Skeletal muscle satellite cell (primary cell): ENCODE data around the gene ZNRF4.
"Not testable (repeated sequence)": the region's sequence is repeated elsewhere in the genome, so short reads cannot be mapped to it uniquely, and the experiment has no call there.

Experiments
- H3K27me3 ChIP-seq: 2 replicates; pipeline ENCODE4 v1.7.0; 2013; ENCODE audit warnings: low read length; ENCODE audit not compliant: control insufficient read depth, insufficient read depth
- H3K36me3 ChIP-seq: 2 replicates; pipeline ENCODE4 v1.7.0; 2013; ENCODE audit warnings: mild to moderate bottlenecking, control low read depth, low read length; ENCODE audit not compliant: insufficient read depth
- H3K4me1 ChIP-seq: 2 replicates; pipeline ENCODE4 v1.7.0; 2013; ENCODE audit warnings: low read length; ENCODE audit not compliant: control insufficient read depth, insufficient read depth
- H3K4me2 ChIP-seq: 2 replicates; pipeline ENCODE4 v1.7.0; 2013; ENCODE audit warnings: mild to moderate bottlenecking, low read length
- H3K4me3 ChIP-seq: 2 replicates; pipeline ENCODE4 v1.7.0; 2013; ENCODE audit warnings: low read length
- H3K9ac ChIP-seq: 2 replicates; pipeline ENCODE4 v1.7.0; 2013; ENCODE audit warnings: mild to moderate bottlenecking, low read depth, low read length, moderate library complexity
- H3K9me3 ChIP-seq: replicated peaks from 2 replicates; pipeline ENCODE4 v1.7.0; 2013; ENCODE audit warnings: mild to moderate bottlenecking, control low read depth, low read length

ZNRF4 gene

GRCh38 chr19:5430237-5430636 lies 25.0 kb upstream of the ZNRF4 start:
- Histone ChIP-seq H3K9me3 (no peaks in the 10 kb centered on the region), H3K4me3 (no peak overlapping the region), H3K4me1 (peaks cover 12% of the 10 kb centered on the region), H3K9ac (no peak overlapping the region), H3K27me3 (peaks cover 9% of the 10 kb centered on the region), H3K36me3 (no peaks in the 10 kb centered on the region), H3K4me2 (no peak overlapping the region)

DNA sequence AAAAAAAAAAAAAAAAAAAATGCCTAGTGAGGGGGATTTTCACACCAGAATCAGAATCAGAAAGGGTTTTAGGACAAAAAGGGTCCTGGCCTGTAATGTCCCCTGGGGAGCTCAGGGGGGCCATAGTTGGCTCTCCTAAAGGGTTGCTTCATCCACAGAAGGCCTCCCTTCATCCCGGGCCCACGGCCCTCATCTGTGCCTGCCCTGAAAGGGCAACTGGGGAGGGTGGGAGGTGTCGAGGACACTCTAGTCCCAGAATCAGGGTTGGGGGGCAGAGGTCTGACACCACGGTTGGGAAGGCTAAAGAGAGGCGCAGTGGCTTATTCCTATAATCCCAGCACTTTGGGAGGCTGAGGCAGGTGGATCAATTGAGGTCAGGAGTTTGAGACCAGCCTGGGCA lies 22.5 kb upstream of the ZNRF4 start:
- Histone ChIP-seq H3K36me3 (no peaks in the 10 kb centered on the region), H3K4me2 (no peak overlapping the region), H3K4me1 (peaks cover 21% of the 10 kb centered on the region), H3K9ac (no peak overlapping the region), H3K9me3 (no peaks in the 10 kb centered on the region), H3K4me3 (no peak overlapping the region), H3K27me3 (no peaks in the 10 kb centered on the region)

- H3K4me1 ChIP-seq: peaks cover 21% of the 10 kb centered on the region
- peaks cover 3% of the 10 kb centered on the region for H3K27me3 ChIP-seq
- no peaks in the 10 kb centered on the region for H3K9me3 ChIP-seq
- no peak overlapping the region for H3K4me2 ChIP-seq
- no peak overlapping the region for H3K9ac ChIP-seq
- H3K4me3 ChIP-seq: no peak overlapping the region
- H3K36me3 ChIP-seq: no peaks in the 10 kb centered on the region
These were observed 20.8 kb upstream of the ZNRF4 start for GRCh38 chr19:5434351-5434917.

DNA sequence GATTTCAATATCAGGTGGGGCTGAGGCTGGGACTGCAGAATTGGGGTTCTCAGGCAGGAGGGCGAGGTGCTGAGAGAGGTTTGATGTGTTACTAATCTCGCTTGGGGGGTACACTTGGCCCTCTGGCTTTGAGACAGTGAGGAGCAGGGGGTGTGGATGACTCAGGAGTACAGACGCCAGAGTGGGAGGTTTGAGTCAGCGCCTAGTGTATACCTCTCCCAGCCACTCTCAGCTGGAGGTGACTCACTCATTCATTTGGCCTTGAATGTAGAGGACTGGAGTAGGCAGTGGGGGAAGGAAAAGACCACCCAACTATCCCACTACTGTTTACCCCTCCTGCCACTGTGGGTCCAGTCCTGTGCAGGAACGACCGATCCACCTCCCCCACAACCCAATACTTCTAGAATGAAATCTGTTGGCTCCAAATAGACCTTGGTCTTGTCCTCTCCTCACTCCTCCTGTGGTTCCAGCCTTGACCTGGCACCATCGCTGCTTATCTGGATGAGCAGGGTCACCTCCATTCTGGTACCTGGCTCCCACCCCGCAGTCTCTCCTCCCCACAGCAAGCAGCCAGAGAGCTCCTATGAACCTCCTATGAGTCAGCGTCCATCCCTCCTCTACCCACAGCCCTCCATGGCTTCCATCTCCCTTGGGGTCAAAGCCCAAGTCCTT lies 20.1 kb upstream of the ZNRF4 start:
- Histone ChIP-seq H3K9me3 (no peaks in the 10 kb centered on the region), H3K9ac (no peak overlapping the region), H3K27me3 (peaks cover 3% of the 10 kb centered on the region), H3K36me3 (no peaks in the 10 kb centered on the region), H3K4me2 (peak overlapping the region; percentile 47), H3K4me1 (peaks cover 21% of the 10 kb centered on the region), H3K4me3 (no peak overlapping the region)

DNA sequence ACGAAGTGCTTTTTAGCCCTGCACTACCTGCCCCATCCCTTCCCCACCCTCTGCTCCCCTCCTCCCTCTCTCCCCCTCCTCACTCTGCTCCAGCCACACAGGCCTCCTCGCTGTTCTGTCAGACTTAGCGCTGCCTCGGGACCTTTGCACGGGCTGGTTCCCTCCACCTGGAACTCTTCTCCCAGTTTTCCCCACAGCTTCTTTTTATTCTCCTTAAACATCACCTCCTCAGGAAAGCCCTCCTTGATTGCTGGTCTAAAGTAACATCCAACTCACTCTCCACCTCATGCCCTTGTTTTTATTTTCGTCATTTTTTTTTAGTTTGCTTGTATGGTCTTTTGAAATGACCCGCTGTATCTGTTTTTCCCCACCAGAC lies 19.6 kb upstream of the ZNRF4 start:
- Histone ChIP-seq H3K27me3 (peaks cover 3% of the 10 kb centered on the region), H3K36me3 (no peaks in the 10 kb centered on the region), H3K4me1 (peaks cover 21% of the 10 kb centered on the region), H3K4me3 (no peak overlapping the region), H3K9me3 (no peaks in the 10 kb centered on the region), H3K9ac (no peak overlapping the region), H3K4me2 (no peak overlapping the region)

- Histone ChIP-seq H3K4me2 (no peak overlapping the region), H3K36me3 (no peaks in the 10 kb centered on the region), H3K9me3 (no peaks in the 10 kb centered on the region), H3K9ac (no peak overlapping the region), H3K4me1 (peaks cover 21% of the 10 kb centered on the region), H3K27me3 (peaks cover 8% of the 10 kb centered on the region), H3K4me3 (no peak overlapping the region)
These were observed 18.9 kb upstream of the ZNRF4 start for GRCh38 chr19:5436106-5436947.

DNA sequence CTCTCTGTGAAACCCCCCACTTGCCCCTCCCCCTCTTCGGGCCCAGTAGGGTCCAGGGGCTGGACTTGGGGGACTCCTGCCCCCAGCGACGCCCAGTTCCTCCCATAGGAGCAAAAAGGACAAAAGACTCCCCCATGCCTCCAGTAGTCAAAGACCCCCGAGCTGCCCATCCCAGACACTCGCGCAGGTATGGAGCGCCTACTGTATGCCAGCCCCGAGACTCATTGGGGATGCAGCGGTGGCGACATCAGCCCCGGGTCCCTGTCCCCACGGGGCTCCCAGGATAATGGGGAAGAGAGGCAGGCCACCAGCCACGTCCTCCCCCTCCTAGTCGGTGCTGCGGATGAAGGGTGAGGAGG lies 18.3 kb upstream of the ZNRF4 start:
- H3K4me2 ChIP-seq: no peak overlapping the region
- peaks cover 8% of the 10 kb centered on the region for H3K27me3 ChIP-seq
- no peaks in the 10 kb centered on the region for H3K9me3 ChIP-seq
- H3K4me3 ChIP-seq: no peak overlapping the region
- no peak overlapping the region for H3K9ac ChIP-seq
- H3K36me3 ChIP-seq: no peaks in the 10 kb centered on the region
- peaks cover 21% of the 10 kb centered on the region for H3K4me1 ChIP-seq

- peaks cover 21% of the 10 kb centered on the region for H3K4me1 ChIP-seq
- H3K4me3 ChIP-seq, H3K27me3 ChIP-seq, H3K9ac ChIP-seq, H3K36me3 ChIP-seq, H3K4me2 ChIP-seq, H3K9me3 ChIP-seq: not testable (repeated sequence)
These were observed 16.5 kb upstream of the ZNRF4 start for GRCh38 chr19:5438756-5439155.

GRCh38 chr19:5439452-5439851 lies 15.8 kb upstream of the ZNRF4 start:
- H3K4me1 ChIP-seq: peaks cover 17% of the 10 kb centered on the region
- no peak overlapping the region for H3K4me3 ChIP-seq
- H3K36me3 ChIP-seq: no peaks in the 10 kb centered on the region
- H3K27me3 ChIP-seq: peaks cover 8% of the 10 kb centered on the region
- H3K4me2 ChIP-seq: no peak overlapping the region
- H3K9ac ChIP-seq: no peak overlapping the region
- H3K9me3 ChIP-seq: no peaks in the 10 kb centered on the region

DNA sequence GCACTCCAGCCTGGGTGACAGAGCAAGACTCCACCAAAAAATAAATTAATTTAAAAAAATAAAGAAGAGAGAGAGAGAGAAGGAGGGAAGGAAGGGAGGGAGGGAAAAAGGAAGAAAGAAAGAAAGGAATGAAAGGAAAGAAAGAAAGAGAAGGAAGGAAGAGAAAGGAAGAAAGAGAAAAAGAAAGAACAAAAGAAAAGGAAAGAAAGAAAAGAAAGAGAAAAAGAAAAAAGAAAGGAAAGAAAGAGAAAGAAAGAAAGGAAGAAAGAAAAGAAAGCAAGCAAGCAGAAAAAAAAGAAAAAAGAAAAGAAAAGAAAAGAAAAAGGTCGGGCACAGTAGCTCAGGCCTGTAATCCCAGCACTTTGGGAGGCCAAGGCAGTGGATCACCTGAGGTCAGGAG lies 14.9 kb upstream of the ZNRF4 start:
- Histone ChIP-seq H3K27me3 (peaks cover 8% of the 10 kb centered on the region), H3K36me3 (no peaks in the 10 kb centered on the region), H3K4me3 (no peak overlapping the region), H3K4me2 (no peak overlapping the region), H3K9ac (no peak overlapping the region), H3K4me1 (peaks cover 8% of the 10 kb centered on the region), H3K9me3 (no peaks in the 10 kb centered on the region)

GRCh38 chr19:5443723-5444122 lies 11.5 kb upstream of the ZNRF4 start:
- H3K9me3 ChIP-seq: no peaks in the 10 kb centered on the region
- H3K27me3 ChIP-seq: peaks cover 20% of the 10 kb centered on the region
- no peaks in the 10 kb centered on the region for H3K4me1 ChIP-seq
- H3K9ac ChIP-seq: no peak overlapping the region
- no peak overlapping the region for H3K4me3 ChIP-seq
- H3K36me3 ChIP-seq: no peaks in the 10 kb centered on the region
- no peak overlapping the region for H3K4me2 ChIP-seq
